ENCODE data around the gene RASAL1. TPM values are rescaled to one million over a fixed set of nuclear protein-coding genes. Genes with fewer than 3 reads are reported as not detected.
A peak's percentile ranks its signal among the peaks of the same experiment; 100 is the strongest.

RASAL1 gene
- total and polyA plus RNA-seq, 2 experiments from 2014 or later = 2.7 to 8.2 TPM

- no peak for TF ChIP-seq CTCF (conservative IDR thresholded peaks at IDR 0.05; ENCODE audit: low read depth in 2 of 2)
- no peak for TF ChIP-seq REST (IDR thresholded peaks at IDR 0.05; ENCODE audit: unreplicated experiment)
- TF ChIP-seq ETS1 (IDR thresholded peaks at IDR 0.05) = no peak
These were observed 19.5 kb upstream of the RASAL1 start (continued) for GRCh38 chr12:113155060-113155459.

GRCh38 chr12:113154351-113154973, 18.9 kb upstream of the RASAL1 start:
- ATAC-seq = peak; percentile 70
- peak overlapping the region; percentile 60 for H3K4me3 Mint-ChIP-seq
- peak overlapping the region; percentile 63 for H3K4me3 ChIP-seq

More at GRCh38 chr12:113154351-113154973, 18.9 kb upstream of the RASAL1 start:
- H3F3A ChIP-seq (replicated peaks; ENCODE audit: low read depth) = peaks cover 19% of the 10 kb centered on the region; the same call in 1 of the 2 replicates
- peaks cover 25% of the 10 kb centered on the region for H3K4me1 ChIP-seq (ENCODE audit: insufficient read depth)
- H4K20me1 ChIP-seq (replicated peaks; ENCODE audit: insufficient read depth) = no peaks in the 10 kb centered on the region; the same call in 1 of the 2 replicates
- H3K27me3 ChIP-seq (ENCODE audit: insufficient read depth) = peaks cover 31% of the 10 kb centered on the region
- no peaks in the 10 kb centered on the region; the same call in 1 of the 2 replicates for H3K36me3 ChIP-seq (ENCODE audit: insufficient read depth)
- H3K4me1 Mint-ChIP-seq = peaks cover 22% of the 10 kb centered on the region
- peak; percentile 66 for TF ChIP-seq POLR2AphosphoS5 (IDR thresholded peaks at IDR 0.05; ENCODE audit: low read depth)
- TF ChIP-seq EZH2 (IDR thresholded peaks at IDR 0.05; ENCODE audit: low read depth, unreplicated experiment) = no peak
- peaks cover 23% of the 10 kb centered on the region for H3K36me3 Mint-ChIP-seq (ENCODE audit: low read depth)
- peak overlapping the region; percentile 76 for H3K4me2 ChIP-seq
- H3K79me2 ChIP-seq (replicated peaks; ENCODE audit: insufficient read depth) = no peaks in the 10 kb centered on the region
- H3K9me3 Mint-ChIP-seq = no peaks in the 10 kb centered on the region; the same call in 2 of the 3 replicates
- peaks cover 35% of the 10 kb centered on the region for H3K27me3 Mint-ChIP-seq (ENCODE audit: insufficient read depth, low read depth, poor library complexity)
- peak overlapping the region; percentile 88 for H2AFZ ChIP-seq
- peak; percentile 91 for DNase-seq (ENCODE audit: low spot score)
- no peaks in the 10 kb centered on the region for H3K9me2 ChIP-seq (ENCODE audit: insufficient read depth)
- H3K27ac ChIP-seq (ENCODE audit: low read depth) = no peak overlapping the region
- H3K27ac Mint-ChIP-seq = no peak overlapping the region

Data from GM23338 (cell line).